Measurements from ENCODE around the gene PDE9A. TPM values are rescaled to one million over a fixed set of nuclear protein-coding genes. Genes with fewer than 3 reads are reported as not detected.

PDE9A gene
- total and polyA plus RNA-seq, 2 donors (not counting 1 experiment from before 2014, with no cell fraction given) = 0.34 to 5.8 TPM

DNA sequence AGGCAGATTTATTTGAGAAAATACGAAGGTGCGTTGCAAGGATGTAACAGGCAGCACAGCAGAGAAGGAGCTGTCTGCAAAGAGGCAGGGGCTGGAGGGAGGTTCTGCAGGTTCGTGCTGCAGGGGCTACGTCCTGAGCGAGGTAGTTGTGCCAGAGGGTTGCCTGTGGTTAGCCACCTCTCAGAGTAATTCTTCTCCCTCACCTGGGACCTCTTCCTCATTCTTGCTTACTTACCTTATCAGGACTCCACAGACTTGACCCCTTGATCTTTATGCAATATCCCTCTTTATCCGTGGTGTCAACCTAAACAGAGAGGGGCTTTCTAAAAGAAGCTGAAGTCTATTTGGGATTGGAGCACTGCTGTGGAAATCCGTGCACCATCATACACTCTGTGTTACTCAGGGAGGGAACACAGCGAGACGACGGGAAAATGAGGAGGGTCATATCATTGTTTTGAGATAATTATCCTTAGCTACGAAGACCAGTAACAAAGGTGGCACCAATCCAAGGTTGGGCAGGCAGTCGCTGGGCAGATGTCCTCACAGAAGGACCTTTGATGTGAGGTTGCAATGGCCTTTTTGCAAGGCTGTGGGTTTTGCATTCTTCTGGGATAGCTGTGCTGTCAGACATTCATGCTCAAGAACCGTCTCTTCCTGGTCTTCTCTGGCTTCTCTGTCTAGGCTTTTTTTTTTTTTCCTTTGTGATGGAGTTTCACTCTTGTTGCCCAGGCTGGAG, 143.1 kb downstream of the PDE9A start:
- ChIA-PET POLR2A (no interaction called here), CTCF (interaction anchor here (0.6 kb wide), 1 partner anchor 928 kb away, joined by 3 read pairs; no protein-coding TSS in a partner anchor)
- H3K4me1 ChIP-seq (ENCODE audit: control insufficient read depth in 2 of 2, insufficient read depth in 2 of 2, low read length in 2 of 2) = peaks cover 16 to 17% of the 10 kb centered on the region in 2 donors
- Mint-ChIP-seq H3K27ac (no peak overlapping the region), H3K4me1 (peaks cover 22% of the 10 kb centered on the region), H3K4me3 (no peak overlapping the region), H3K9me3 (ENCODE audit: insufficient read depth) (no peaks in the 10 kb centered on the region), H3K27me3 (peaks cover 4% of the 10 kb centered on the region)
- 81% methylated on average over 7 of the region's 13 CpGs for WGBS (ENCODE audit: insufficient coverage)
- no peaks in the 10 kb centered on the region for H3K27me3 ChIP-seq (replicated peaks in 1 of 4; ENCODE audit: control extremely low read depth in 1 of 4, control insufficient read depth in 3 of 4, insufficient read depth in 4 of 4, low read length in 3 of 4)
- H3K36me3 ChIP-seq (replicated peaks in 1 of 2; ENCODE audit: control extremely low read depth in 1 of 2, control insufficient read depth in 1 of 2, extremely low read depth in 1 of 2, insufficient read depth in 2 of 2, low read length in 1 of 2) = no peaks in the 10 kb centered on the region
- peaks cover 0 to 4% (median 0%) of the 10 kb centered on the region in 3 donors for H3K9me3 ChIP-seq (ENCODE audit: control extremely low read depth in 1 of 3, control insufficient read depth in 2 of 3, insufficient read depth in 1 of 3, low read length in 2 of 3)
- no peak overlapping the region for H3K27ac ChIP-seq (ENCODE audit: low read length in 2 of 2)
- no peaks in the 10 kb centered on the region for H4K20me1 ChIP-seq (ENCODE audit: control insufficient read depth, insufficient read depth, low read length, poor library complexity, severe bottlenecking)
- intact Hi-C loops (cut with micrococcal nuclease) = no loop called here
- no peaks in the 10 kb centered on the region for H3K79me2 ChIP-seq (ENCODE audit: control insufficient read depth, insufficient read depth, low read length)
- no peak overlapping the region for H3K4me3 ChIP-seq (ENCODE audit: control extremely low read depth in 1 of 5, extremely low read depth in 1 of 5, insufficient read depth in 1 of 5, low read depth in 2 of 5, low read length in 4 of 5)
- ATAC-seq (ENCODE audit: low read depth) = no peak
- H3K9ac ChIP-seq (ENCODE audit: low read length) = no peak overlapping the region
- no peak overlapping the region for H2AFZ ChIP-seq (ENCODE audit: insufficient read depth, low read depth, low read length, poor library complexity, severe bottlenecking)
- H3K4me2 ChIP-seq (replicated peaks; ENCODE audit: low read depth, low read length, poor library complexity, severe bottlenecking) = no peak overlapping the region
- TF ChIP-seq EZH2 (IDR thresholded peaks at IDR 0.05; ENCODE audit: borderline replicate concordance, insufficient read depth, low read depth, low read length, poor library complexity, severe bottlenecking) = no peak
- TF ChIP-seq, protein P1, sequence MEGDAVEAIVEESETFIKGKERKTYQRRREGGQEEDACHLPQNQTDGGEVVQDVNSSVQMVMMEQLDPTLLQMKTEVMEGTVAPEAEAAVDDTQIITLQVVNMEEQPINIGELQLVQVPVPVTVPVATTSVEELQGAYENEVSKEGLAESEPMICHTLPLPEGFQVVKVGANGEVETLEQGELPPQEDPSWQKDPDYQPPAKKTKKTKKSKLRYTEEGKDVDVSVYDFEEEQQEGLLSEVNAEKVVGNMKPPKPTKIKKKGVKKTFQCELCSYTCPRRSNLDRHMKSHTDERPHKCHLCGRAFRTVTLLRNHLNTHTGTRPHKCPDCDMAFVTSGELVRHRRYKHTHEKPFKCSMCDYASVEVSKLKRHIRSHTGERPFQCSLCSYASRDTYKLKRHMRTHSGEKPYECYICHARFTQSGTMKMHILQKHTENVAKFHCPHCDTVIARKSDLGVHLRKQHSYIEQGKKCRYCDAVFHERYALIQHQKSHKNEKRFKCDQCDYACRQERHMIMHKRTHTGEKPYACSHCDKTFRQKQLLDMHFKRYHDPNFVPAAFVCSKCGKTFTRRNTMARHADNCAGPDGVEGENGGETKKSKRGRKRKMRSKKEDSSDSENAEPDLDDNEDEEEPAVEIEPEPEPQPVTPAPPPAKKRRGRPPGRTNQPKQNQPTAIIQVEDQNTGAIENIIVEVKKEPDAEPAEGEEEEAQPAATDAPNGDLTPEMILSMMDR (IDR thresholded peaks at IDR 0.05) = no peak
- DNase-seq = no peak

DNA sequence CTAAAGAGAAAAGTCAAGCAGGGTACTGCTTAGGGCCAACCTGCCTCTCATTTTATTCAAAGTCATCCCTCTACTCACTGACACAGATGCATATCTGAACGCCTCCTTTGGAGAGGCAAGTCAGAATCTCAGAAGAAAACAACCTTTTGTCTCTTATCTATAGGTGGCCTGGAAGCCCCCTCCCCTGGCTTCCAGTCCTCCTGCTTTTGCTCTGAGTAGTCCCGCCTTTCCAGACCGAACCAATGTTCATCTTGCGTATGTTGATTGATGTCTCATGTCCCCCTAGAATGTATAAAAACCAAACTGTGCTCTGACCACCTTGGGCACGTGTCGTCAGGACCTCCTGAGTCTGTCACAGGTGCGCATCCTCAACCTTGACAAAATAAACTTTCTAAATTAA, 144.1 kb downstream of the PDE9A start:
- Histone ChIP-seq H3K4me2 (replicated peaks; ENCODE audit: low read depth, low read length, poor library complexity, severe bottlenecking) (no peak overlapping the region), H3K9me3 (ENCODE audit: control extremely low read depth in 1 of 3, control insufficient read depth in 2 of 3, insufficient read depth in 1 of 3, low read length in 2 of 3) (peaks cover 0 to 4% (median 0%) of the 10 kb centered on the region in 3 donors), H3K9ac (ENCODE audit: low read length) (no peak overlapping the region), H3K4me3 (ENCODE audit: control extremely low read depth in 1 of 5, extremely low read depth in 1 of 5, insufficient read depth in 1 of 5, low read depth in 2 of 5, low read length in 4 of 5) (no peak overlapping the region), H3K27me3 (replicated peaks in 1 of 4; ENCODE audit: control extremely low read depth in 1 of 4, control insufficient read depth in 3 of 4, insufficient read depth in 4 of 4, low read length in 3 of 4) (no peaks in the 10 kb centered on the region), H2AFZ (ENCODE audit: insufficient read depth, low read depth, low read length, poor library complexity, severe bottlenecking) (no peak overlapping the region), H4K20me1 (ENCODE audit: control insufficient read depth, insufficient read depth, low read length, poor library complexity, severe bottlenecking) (no peaks in the 10 kb centered on the region), H3K36me3 (replicated peaks in 1 of 2; ENCODE audit: control extremely low read depth in 1 of 2, control insufficient read depth in 1 of 2, extremely low read depth in 1 of 2, insufficient read depth in 2 of 2, low read length in 1 of 2) (no peaks in the 10 kb centered on the region), H3K27ac (ENCODE audit: low read length in 2 of 2) (no peak overlapping the region), H3K4me1 (ENCODE audit: control insufficient read depth in 2 of 2, insufficient read depth in 2 of 2, low read length in 2 of 2) (peaks cover 16 to 17% of the 10 kb centered on the region in 2 donors), H3K79me2 (ENCODE audit: control insufficient read depth, insufficient read depth, low read length) (no peaks in the 10 kb centered on the region)
- whole genome bisulfite sequencing (ENCODE audit: insufficient coverage) = 89% methylated on average over 6 of the region's 7 CpGs
- ChIA-PET CTCF (no interaction called here), POLR2A (no interaction called here)
- no peak for TF ChIP-seq EZH2 (IDR thresholded peaks at IDR 0.05; ENCODE audit: borderline replicate concordance, insufficient read depth, low read depth, low read length, poor library complexity, severe bottlenecking)
- TF ChIP-seq, protein P1 (IDR thresholded peaks at IDR 0.05) = no peak
- no peaks in the 10 kb centered on the region for H3K9me3 Mint-ChIP-seq (ENCODE audit: insufficient read depth)
- peaks cover 22% of the 10 kb centered on the region for H3K4me1 Mint-ChIP-seq
- H3K27me3 Mint-ChIP-seq = peaks cover 4% of the 10 kb centered on the region
- H3K4me3 Mint-ChIP-seq = no peak overlapping the region
- H3K27ac Mint-ChIP-seq = peak overlapping the region; percentile 8
- ATAC-seq (ENCODE audit: low read depth) (no peak), DNase-seq (no peak)
- intact Hi-C loops (cut with micrococcal nuclease) = no loop called here
